GM18873 (cell line): ENCODE measurements around the gene CD300E.

Source experiments
- ATAC-seq: cut with Tn5 transposase; IDR thresholded peaks from one replicate; pipeline ENCODE4 v1.9.1; 2021; ENCODE audit warnings: mild to moderate bottlenecking, moderate library complexity, moderate number of reproducible peaks; ENCODE audit not compliant: unreplicated experiment, low FRiP score

CD300E gene, protein sequence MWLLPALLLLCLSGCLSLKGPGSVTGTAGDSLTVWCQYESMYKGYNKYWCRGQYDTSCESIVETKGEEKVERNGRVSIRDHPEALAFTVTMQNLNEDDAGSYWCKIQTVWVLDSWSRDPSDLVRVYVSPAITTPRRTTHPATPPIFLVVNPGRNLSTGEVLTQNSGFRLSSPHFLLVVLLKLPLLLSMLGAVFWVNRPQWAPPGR

GRCh38 chr17:74623693-74624093 is at the start of gene CD300E:
Gene CD300E, minus strand, starts transcription at chr17:74623738. Its CDS starts 117 bp downstream, at chr17:74623621.
- no peak for ATAC-seq

DNA sequence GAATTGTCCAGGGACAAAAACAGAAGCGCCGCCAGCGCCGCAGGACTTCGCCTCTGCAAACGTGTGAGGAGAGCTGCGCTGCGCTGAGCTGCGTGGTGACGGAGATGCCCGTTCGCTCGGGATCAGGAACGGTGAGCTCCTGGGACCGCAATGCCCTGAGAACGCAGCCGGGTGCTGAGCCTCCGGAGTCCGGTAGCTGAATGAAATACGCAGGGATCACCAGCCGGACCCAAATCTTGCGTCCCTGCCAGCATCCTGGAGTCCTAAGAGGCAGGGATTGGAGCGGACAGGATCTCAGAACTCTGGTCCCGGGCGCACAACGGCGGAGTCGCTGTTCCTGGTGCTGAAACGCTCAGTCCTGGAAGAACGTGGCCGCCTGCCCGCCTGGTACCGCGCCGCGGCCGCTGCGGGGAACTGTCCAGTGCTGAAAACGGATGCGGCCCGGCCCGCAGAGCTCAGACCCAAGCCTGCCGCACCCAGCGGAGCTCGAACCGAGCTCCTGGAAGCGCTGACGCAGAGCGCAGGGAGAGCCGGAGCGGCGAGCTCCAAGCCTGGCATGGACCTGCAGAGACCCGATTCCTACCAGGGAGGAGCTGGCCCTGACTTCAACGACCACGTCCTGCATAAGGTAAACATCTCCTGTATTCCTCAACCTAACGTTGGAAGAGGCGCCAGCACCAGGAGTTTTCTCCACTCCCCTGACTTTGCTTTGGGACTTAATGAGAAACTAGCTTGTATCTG is 47.7 kb upstream of the CD300E start:
- no peak for ATAC-seq

GRCh38 chr17:74670329-74670728 is 46.8 kb upstream of the CD300E start:
- ATAC-seq: no peak

GRCh38 chr17:74663561-74663960 is 40.0 kb upstream of the CD300E start:
- ATAC-seq: no peak

GRCh38 chr17:74659889-74660288 is 36.4 kb upstream of the CD300E start:
- no peak for ATAC-seq

DNA sequence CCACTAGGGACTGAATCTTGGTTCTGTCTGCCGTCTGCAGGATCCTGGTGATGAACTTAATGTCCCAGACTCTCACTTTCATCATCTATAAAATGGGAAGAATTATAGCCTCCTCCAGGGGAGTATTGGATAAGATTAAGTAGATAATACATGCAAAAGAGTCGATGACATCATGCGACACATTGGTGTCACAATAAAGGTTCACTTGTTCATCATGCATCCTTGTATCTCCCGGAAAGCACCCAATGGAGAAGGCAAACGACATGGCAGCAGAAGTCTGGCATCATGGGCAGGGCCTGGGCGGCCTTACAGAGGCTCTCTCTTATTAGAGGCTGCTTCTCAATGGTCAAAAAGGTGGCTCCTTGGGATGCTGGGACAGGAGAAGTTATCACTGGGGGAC is 35.1 kb upstream of the CD300E start:
- no peak for ATAC-seq

DNA sequence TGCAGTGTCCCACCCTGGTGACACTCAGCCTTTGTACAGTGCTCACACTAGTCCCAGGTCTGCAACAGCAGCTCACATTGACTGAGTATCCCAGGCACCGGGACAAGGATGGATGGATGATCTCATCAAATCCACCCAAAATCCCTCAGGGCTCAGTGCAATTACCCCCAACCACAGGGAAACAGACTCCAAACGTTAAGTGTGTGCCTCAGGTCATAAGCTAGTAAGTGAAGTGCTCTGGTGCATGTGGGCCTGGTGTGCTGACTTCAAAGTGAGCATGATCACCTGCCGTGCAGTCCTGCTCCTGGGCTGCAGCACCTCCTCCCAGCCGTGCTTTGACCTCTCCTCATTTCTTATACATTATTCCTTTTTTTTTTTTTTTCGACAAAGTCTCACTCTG is 31.2 kb upstream of the CD300E start:
- no peak for ATAC-seq

- ATAC-seq: no peak
Observed at GRCh38 chr17:74652020-74652419, 28.5 kb upstream of the CD300E start.

DNA sequence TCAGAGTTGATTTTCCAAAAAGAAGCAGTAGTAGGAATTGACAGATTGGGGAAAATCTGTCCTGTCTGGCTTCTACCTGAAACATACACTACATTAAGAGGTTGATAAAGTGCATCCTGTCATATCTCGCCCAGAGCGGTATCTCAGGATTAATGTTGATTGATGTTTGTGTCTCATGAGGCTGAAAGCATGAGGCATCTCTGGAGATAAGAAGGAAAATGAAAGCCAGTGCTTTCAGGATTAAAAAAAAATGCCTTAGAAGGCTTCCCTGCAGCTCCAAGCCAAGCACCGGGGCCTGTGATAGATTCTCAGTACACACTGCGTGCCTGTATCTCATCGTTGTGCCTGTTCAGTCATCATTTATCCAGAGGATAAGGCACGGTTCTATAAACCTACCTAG is 26.4 kb upstream of the CD300E start:
- no peak for ATAC-seq

DNA sequence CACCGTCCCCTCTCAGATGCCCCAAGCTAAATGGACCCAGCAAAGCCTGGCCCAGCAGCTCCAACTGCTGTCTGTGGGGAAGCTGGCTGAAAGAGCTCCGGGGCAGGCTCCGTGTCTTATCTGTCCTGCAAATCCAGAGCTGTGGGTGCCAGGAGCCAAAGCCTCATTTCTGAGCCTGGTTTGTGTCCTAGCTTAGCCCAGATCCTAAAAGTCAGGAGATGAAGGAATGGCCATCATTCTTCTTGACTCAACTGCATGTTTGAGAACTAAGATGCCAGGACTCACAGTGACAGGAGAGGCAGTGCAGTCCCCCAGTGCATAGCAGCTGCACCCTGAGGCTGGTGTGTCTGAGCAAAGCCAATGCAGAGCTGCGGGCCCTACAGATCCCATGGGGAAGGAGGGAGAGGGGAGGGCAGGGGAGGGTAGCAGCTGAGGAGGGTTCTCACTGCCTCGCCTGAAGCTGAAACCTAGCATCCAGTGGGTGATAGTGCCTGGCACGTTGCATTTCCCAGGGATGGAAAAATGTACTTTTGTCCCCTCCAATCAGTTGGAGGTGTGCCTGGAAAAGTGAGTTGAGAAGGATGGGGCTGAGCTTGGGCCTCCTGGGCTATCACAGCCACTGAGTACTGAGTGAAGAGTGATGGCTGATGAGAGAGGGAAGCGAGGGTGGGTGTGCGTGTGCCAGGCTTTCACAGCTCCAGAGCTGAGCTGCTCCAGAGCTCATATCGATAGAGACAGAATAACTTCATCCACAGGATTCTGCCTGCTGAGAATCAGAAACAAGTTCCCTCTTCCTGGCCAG is 24.5 kb upstream of the CD300E start:
- no peak for ATAC-seq

GRCh38 chr17:74646231-74646630 is 22.7 kb upstream of the CD300E start:
- ATAC-seq: no peak

- no peak for ATAC-seq
Observed at GRCh38 chr17:74645010-74645409, 21.5 kb upstream of the CD300E start.

DNA sequence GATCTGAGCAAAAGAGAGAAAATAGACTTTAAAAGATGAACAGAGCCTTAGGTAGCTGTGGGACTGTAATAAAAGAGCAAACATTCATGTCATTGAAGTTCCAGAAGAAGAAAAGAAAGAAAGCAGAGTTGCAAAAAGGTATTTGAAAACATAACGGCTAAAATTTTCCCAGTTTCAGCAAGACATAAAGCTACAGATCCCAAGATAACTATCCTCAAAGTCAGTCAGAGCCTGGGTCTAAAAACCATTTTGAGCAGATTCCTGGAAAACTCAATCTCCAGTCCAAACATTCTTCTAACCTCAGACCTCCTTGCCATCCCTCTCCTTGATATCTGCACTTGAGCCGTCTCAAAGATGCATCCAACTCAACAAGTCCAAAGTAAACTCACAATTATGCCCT is 20.9 kb upstream of the CD300E start:
- ATAC-seq: no peak

GRCh38 chr17:74643826-74644225 is 20.3 kb upstream of the CD300E start:
- no peak for ATAC-seq

- ATAC-seq: no peak
Observed at GRCh38 chr17:74642995-74643394, 19.5 kb upstream of the CD300E start.

DNA sequence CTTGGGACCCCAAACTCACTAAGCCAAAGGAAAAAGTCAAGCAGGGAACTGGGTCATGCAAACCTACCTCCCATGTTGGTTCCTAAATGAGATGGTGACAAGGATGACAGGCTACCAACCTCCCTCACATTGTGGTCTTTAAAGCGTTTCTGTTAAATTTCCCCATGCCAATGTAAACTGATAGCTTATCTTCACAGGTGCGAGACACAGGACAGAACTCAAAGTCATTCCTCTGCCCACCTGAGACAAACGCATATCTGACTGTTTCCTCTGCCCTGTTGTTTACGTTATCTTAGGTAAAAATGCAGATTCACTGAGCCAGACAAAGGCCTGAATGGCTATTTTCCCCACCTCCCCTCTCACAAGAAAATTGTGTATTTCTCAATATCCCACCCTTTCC is 19.0 kb upstream of the CD300E start:
- ATAC-seq: no peak

DNA sequence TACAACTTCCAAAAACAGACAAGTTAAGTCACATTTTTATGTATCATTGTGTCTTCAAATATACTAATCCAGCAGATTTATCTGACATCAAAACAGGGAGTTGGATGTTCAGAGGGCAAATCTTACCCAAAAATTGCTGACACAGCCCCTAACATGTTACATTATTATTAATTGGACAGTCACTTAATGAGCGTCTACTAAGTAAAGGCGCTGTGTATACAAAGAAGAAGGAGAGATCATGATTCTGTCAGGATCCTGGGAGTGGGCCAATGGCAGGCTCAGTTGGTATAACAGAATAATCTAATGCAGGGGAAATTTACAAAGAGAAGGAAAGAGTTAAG is 18.4 kb upstream of the CD300E start:
- ATAC-seq: no peak

GRCh38 chr17:74641224-74641957 is 17.9 kb upstream of the CD300E start:
- ATAC-seq: no peak

DNA sequence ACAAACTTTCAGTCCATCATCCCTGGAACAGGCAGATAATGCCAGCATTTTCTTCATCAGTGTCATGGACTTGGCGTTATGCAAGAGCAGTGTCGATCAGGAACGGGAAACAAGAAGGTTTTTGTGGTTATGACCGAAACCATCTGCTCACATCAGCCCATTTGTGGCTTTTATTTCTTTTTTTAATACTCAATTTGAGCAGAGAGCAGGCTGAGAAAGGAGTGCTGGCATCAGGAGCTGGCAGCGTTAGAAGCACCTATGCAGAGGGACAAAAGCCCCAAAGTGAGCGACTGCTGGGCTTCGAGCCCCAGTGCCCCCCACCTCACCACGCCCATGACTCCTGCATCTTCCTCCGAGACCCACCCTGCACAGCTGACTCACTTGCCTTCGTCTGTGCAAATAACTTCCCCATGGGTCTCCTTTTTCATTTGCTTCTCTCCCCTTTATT is 16.2 kb upstream of the CD300E start:
- no peak for ATAC-seq

GRCh38 chr17:74637926-74638325 is 14.4 kb upstream of the CD300E start:
- ATAC-seq: no peak

DNA sequence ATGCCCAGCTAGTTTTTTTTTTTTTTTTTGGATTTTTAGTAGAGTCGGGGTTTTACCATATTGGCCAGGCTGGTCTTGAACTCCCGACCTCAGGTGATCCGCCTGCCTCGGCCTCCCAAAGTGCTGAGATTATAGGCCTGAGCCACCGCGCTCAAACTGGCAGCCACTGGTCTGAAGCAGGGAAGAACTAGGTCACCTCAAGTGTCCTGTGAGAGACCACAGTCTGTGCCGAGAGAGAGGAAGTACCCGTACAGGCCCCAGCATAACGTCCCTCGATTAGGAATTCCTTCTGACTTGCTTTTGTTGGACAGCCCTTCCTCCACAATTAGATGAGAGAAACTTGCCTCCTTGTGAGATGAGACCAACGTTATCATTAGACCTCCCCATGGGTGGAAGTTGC is 13.7 kb upstream of the CD300E start:
- ATAC-seq: no peak
